ENCODE measurements around the gene IFI27.

DNA sequence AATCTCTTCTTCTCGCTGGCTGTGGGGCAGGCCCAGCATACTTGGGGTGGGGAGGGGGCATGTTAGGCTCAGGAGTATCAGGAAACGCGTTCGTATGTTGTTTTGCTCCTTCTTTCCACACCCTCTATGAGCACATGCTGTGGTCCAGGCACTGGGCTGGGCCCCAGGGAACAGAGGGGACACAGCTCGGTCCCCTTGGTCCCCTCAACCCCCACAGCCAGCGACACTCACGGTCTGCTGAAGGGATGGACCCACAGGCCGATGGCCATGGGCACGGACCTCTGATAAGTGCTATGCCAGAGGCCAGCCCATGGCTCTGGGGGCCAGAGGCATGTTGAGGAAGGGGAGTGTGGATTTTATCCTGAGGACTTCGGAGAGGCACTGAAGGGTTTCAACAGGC, 6.2 kb downstream of the IFI27 start:
- TF ChIP-seq, protein P1, sequence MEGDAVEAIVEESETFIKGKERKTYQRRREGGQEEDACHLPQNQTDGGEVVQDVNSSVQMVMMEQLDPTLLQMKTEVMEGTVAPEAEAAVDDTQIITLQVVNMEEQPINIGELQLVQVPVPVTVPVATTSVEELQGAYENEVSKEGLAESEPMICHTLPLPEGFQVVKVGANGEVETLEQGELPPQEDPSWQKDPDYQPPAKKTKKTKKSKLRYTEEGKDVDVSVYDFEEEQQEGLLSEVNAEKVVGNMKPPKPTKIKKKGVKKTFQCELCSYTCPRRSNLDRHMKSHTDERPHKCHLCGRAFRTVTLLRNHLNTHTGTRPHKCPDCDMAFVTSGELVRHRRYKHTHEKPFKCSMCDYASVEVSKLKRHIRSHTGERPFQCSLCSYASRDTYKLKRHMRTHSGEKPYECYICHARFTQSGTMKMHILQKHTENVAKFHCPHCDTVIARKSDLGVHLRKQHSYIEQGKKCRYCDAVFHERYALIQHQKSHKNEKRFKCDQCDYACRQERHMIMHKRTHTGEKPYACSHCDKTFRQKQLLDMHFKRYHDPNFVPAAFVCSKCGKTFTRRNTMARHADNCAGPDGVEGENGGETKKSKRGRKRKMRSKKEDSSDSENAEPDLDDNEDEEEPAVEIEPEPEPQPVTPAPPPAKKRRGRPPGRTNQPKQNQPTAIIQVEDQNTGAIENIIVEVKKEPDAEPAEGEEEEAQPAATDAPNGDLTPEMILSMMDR (conservative IDR thresholded peaks at IDR 0.05; ENCODE audit: low read length), result no peak
- no peak for TF ChIP-seq EZH2phosphoT487 (IDR thresholded peaks at IDR 0.05; ENCODE audit: borderline replicate concordance)
